Renal cortex interstitium (tissue), 11 donors: ENCODE measurements around the gene DSCAM. TPM values are rescaled to one million over a fixed set of nuclear protein-coding genes. Genes with fewer than 3 reads are reported as not detected.

Experiments
- DNase-seq, 11 donors: peaks; one replicate each; pipeline ENCODE4 v3.0.0-alpha.2; 2013; ENCODE audit warnings: low read depth in 9 of 11, low spot score in 4 of 11; ENCODE audit errors: extremely low read depth in 1 of 11
- polyA plus RNA-seq, 3 donors: library from polyadenylated mRNA; unstranded; fragments of 120-200 nt; gene quantifications; one replicate each; pipeline ENCODE4 v1.2.1, GENCODE V29; 2013; ENCODE audit not compliant: insufficient read length in 3 of 3

Gene DSCAM
- polyA plus RNA-seq, 3 donors: 0.11 TPM; not detected in 2

GRCh38 chr21:40729761-40730425 is 117.1 kb downstream of the DSCAM start:
- no peak for DNase-seq

- no peak for DNase-seq
Observed at GRCh38 chr21:40723966-40724365, 123.0 kb downstream of the DSCAM start.

GRCh38 chr21:40723317-40723716 is 123.6 kb downstream of the DSCAM start:
- no peak for DNase-seq

GRCh38 chr21:40719615-40720014 is 127.3 kb downstream of the DSCAM start:
- no peak for DNase-seq

- DNase-seq: no peak
Observed at GRCh38 chr21:40717028-40717427, 129.9 kb downstream of the DSCAM start.

GRCh38 chr21:40714536-40714935 is 132.4 kb downstream of the DSCAM start:
- no peak for DNase-seq

GRCh38 chr21:40707656-40708244 is 139.2 kb downstream of the DSCAM start:
- DNase-seq: no peak

GRCh38 chr21:40706806-40707655 is 139.9 kb downstream of the DSCAM start:
- no peak for DNase-seq

- DNase-seq: no peak
Observed at GRCh38 chr21:40706176-40706575, 140.8 kb downstream of the DSCAM start.

- no peak for DNase-seq
Observed at GRCh38 chr21:40704141-40704540, 142.8 kb downstream of the DSCAM start.

GRCh38 chr21:40699366-40699765 is 147.6 kb downstream of the DSCAM start:
- DNase-seq: no peak

GRCh38 chr21:40696246-40696645 is 150.7 kb downstream of the DSCAM start:
- no peak for DNase-seq

- DNase-seq: no peak
Observed at GRCh38 chr21:40689840-40690360, 157.1 kb downstream of the DSCAM start.

- DNase-seq: no peak
Observed at GRCh38 chr21:40689217-40689616, 157.7 kb downstream of the DSCAM start.

- no peak for DNase-seq
Observed at GRCh38 chr21:40688106-40688864, 158.7 kb downstream of the DSCAM start.

GRCh38 chr21:40687625-40688024 is 159.3 kb downstream of the DSCAM start:
- no peak for DNase-seq

GRCh38 chr21:40686526-40686925 is 160.4 kb downstream of the DSCAM start:
- DNase-seq: no peak

- DNase-seq: no peak
Observed at GRCh38 chr21:40685141-40685540, 161.8 kb downstream of the DSCAM start.

- DNase-seq: no peak
Observed at GRCh38 chr21:40684726-40685125, 162.2 kb downstream of the DSCAM start.
